ENCODE results near the gene AMER2. TPM values are rescaled to one million over a fixed set of nuclear protein-coding genes. Genes with fewer than 3 reads are reported as not detected.

The AMER2 gene
- under 0.01 TPM in 1 of 2 replicates, not detected in the other for total RNA-seq (2014; rRNA removed; shearing (Covaris generic))

DNA sequence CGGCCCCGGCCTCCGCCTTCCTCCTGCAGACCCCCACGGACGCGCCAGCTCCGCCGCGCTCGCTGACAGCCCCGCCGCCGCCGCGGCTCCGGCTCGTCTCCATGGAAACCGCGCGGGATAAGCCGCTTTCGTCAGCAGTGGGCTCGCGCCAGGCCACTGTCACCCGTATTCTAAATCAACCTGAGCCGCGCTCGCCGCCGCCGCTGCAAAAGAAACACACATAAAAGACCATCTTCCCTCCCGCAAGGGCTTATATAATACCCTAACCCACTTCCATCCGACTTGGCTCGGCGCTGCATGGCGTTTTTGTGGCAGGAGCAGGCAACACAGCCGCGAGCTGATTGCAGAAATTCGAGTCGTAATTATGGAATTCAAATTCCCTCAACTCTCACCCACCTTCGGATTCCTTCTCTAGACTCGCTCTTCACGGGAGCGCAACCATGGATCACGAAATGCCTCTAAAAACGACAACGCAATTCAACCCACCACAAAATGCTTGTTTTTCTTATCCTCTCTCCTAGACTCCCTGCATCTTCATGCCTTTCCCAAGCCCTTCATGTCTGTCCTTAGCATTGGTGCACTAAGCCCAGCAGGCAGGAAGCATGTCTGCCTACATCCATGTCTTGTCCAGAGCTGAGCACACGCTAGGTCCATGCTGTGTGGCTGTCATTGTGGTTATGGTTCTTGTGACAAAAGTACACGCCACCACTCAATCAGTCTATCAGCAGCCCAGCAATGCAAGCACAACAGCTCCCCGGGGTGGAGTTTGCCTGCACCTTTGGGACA lies at the start of gene AMER2:
TSS of gene AMER2 (minus strand) at position 772 of the 786 bp plus-strand sequence. CDS start at position 103, 669 bp downstream.

Small RNA genes lying within 50 kb of the gene (small RNA-seq; reads per million reads assigned to genes)
- gene AL359757.1 (not detected), gene AL359757.2 (not detected)

Other genes starting within 250 kb of the AMER2 start
- 0.04 and 0.05 TPM in 2 replicates for gene PABPC3, start 76.2 kb downstream of the AMER2 start, total RNA-seq (2014; rRNA removed; shearing (Covaris generic))
- gene MTMR6, start 115.2 kb upstream of the AMER2 start, total RNA-seq (2014; rRNA removed; shearing (Covaris generic)): 8.0 and 8.2 TPM in 2 replicates
- gene NUP58, start 129.3 kb upstream of the AMER2 start, total RNA-seq (2014; rRNA removed; shearing (Covaris generic)): 54.9 and 56.4 TPM in 2 replicates
- gene ATP8A2, start 199.7 kb upstream of the AMER2 start, total RNA-seq (2014; rRNA removed; shearing (Covaris generic)): 0.27 and 0.45 TPM in 2 replicates

Data from A375 (cell line).